ENCODE results near the gene FOXD4L3.
"Not testable (repeated sequence)": the region's sequence is repeated elsewhere in the genome, so short reads cannot be mapped to it uniquely, and the experiment has no call there.

The FOXD4L3 gene

GRCh38 chr9:68342265-68343025 lies 39.8 kb downstream of the FOXD4L3 start:
- not testable (repeated sequence) for DNase-seq (ENCODE audit: low read depth); H3K4me3 ChIP-seq (ENCODE audit: control insufficient read depth, low read depth, low read length)

GRCh38 chr9:68343242-68343641 lies 40.6 kb downstream of the FOXD4L3 start:
- H3K4me3 ChIP-seq (ENCODE audit: control insufficient read depth, low read depth, low read length); DNase-seq (ENCODE audit: low read depth): not testable (repeated sequence)

- DNase-seq (ENCODE audit: low read depth); H3K4me3 ChIP-seq (ENCODE audit: control insufficient read depth, low read depth, low read length): not testable (repeated sequence)
Observed at GRCh38 chr9:68343992-68344391, 41.3 kb downstream of the FOXD4L3 start.

GRCh38 chr9:68351689-68352088 lies 49.0 kb downstream of the FOXD4L3 start:
- DNase-seq (ENCODE audit: low read depth); H3K4me3 ChIP-seq (ENCODE audit: control insufficient read depth, low read depth, low read length): not testable (repeated sequence)

Data from AG09309 (cell line).